Measurements from ENCODE around the gene GLI3.

GLI3 gene

DNA sequence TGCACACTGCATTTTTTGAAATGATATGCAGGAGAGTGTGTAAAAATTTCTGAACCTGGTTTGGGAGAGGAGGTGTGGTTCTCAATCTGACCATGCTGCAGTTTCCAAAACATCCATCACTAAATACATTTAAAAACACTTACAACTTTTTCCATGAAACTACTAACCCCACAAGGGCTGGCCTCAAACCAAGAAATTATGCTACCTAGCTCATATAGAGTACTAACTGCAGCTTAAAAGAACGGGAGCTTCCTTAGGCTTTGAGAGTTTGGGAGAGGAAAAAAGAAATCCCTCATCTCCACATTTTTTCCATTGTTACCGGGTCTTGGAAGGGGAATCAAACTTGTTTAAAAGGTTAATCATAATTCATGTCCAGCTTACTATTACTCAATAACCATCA lies 214.2 kb downstream of the GLI3 start:
- no peak for DNase-seq

- DNase-seq = no peak
These were observed 215.0 kb downstream of the GLI3 start for GRCh38 chr7:42022056-42022455.

GRCh38 chr7:42021631-42022030 lies 215.4 kb downstream of the GLI3 start:
- no peak for DNase-seq

- no peak for DNase-seq
These were observed 216.9 kb downstream of the GLI3 start for GRCh38 chr7:42020061-42020460.

GRCh38 chr7:42017349-42017986 lies 219.5 kb downstream of the GLI3 start:
- no peak for DNase-seq

GRCh38 chr7:42016517-42016916 lies 220.5 kb downstream of the GLI3 start:
- no peak for DNase-seq

GRCh38 chr7:42014625-42015618 lies 222.1 kb downstream of the GLI3 start:
- peak; percentile 69 for DNase-seq

DNA sequence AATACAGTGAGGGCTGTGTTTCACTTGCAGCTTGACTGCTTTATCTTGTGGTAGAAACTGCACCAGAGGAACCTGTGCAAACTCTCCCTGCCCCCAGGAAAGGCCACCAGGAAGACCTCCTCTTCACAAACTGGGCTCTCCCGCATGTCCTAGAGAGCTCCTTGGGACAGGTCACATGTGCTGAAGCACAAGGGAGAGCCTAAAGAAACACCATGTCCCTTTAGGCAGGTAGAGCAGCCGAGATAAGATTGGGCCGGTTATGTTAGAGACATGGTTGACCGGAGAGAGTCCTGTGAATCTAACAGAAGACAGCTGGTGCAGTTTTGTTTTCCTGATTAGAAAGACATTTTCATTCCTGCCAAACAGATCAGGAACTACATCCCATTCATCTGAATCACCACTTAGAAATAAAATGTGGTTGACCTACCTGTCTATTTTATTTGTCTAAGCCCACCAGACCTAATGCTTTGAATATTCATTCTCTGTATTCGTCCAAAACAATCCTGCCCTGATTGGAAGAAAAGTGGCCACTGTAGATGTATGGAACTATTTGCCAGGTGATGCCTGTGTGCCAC lies 224.1 kb downstream of the GLI3 start:
- DNase-seq = no peak

DNA sequence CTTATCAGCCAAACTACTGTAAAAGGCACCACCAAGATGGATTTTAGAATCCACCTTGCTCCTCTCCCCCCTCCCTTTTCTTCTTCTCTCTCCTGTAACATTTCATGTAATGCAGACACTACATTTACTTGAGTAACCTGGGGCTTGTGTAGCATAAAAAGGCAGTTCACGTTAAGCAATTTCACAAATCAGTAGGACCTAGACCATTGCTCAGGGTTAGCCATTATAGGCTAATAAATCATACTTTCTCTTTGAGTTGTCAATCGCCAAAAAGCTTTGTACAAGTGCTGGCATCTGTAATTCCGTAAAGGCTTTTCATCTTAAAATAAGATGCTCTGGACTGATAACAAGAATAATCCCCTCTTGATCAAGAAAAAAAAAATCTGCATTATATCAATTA lies 224.7 kb downstream of the GLI3 start:
- no peak for DNase-seq

DNA sequence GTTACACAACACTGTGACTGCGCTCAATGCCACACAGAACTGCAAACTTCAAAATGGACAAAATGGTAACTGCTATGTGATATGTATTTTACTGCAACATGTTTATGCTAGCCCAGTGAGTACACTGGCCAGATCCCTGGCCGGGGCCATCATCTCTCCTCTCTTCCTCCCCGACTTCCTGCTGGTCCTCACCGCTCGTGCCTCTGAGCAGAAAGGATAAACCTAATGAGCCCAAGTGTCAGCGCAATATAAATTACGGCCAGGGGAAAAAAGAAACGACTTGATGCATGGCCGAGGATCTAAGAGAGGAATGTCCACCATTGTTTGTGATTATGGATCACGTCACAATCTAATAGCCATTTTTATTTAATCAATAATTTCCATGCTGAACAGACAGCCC lies 225.2 kb downstream of the GLI3 start:
- DNase-seq = no peak

DNA sequence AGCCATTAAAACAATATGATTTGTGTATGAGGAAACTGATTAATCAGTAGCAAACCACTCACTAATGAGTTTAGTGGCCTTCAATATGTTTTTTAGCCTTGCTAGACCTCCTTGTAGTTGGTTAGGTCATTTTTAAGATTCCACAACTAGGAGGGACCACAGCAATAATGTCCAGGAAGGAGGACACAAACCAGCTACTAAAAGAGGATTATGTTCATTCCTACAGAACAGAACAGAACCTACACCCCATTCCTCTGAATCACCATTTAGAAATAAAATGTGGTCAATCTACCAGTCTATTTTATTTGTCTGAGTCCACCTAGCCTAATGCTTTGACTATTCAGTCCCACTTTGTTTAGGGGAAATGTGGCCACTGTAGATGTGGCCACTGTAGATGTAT lies 226.3 kb downstream of the GLI3 start:
- no peak for DNase-seq

DNA sequence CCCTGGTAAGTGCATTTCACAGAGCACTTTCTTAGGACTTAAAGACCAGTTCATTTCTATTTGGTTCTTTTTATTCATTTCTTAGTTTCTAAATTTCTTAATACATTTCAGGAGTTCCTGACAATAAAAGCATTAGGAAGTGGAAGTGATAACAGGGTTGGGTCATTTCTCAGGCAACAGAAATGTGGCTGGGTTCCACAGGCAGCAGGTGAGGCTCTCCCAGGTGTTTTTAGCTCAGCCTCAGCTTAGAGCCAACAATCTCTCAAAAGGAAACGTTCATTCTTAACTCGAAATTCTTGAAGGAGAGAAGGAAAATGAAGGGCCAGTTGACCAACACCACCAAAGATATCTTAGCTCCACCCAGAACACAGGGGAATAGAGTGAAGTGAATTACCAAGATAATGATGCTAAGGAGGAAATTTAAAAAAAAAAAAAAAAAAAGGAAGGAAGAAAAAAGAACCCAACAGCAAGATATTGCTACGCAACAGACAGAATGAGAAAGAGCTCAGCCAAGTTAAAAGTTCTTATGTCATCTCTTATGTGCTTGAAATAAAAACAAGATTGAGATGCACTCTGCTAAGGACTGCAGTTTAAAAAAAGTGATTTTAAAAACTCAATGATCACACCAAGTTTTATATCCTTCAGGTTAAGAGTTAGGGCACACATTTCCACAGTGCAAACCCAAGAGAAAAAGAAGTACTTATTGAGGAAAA lies 230.1 kb downstream of the GLI3 start:
- DNase-seq = no peak

DNA sequence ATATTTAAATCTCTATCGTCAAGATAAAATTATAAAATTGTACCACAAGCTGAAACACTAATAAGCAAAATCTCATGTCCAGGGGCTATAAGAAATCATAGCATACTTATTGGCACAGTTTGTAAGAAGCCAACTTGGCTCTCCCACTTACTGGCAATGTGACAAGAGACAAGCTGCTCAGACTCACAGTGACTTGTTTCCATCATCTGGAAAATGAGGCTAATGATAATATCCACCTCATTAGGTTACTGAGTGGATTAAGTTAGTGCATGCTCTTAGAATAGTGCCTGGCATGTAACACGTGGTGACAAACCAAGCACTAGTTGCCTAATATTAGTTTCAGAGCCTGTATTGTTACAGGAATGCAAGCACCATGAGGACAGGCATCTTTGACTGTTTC lies 234.4 kb downstream of the GLI3 start:
- DNase-seq = no peak

DNA sequence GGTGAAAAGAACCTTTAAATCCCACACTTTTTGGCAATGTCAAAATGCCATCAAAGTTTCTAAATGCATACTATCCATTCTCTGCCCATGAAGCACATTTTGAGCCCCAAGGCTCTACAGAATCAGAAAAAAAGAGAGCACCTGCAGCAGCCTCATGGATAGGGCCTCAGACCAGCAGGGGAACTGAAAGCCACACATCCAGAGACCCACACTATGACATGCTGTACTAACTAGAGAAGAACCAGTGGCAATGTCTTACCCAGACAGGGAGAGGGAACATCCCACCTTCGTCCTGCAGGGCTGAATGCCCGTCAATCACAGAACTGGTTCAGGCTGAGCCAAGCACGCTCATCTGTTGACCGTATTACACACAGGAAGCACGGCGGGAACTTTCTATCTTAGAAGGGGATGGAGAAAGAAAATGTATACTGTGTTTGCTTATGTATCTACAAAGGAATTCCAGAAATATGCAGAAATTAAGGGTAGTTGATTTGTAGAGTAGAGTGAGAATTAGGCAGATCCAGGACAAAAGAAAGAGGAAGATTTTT lies 237.2 kb downstream of the GLI3 start:
- DNase-seq = no peak

DNA sequence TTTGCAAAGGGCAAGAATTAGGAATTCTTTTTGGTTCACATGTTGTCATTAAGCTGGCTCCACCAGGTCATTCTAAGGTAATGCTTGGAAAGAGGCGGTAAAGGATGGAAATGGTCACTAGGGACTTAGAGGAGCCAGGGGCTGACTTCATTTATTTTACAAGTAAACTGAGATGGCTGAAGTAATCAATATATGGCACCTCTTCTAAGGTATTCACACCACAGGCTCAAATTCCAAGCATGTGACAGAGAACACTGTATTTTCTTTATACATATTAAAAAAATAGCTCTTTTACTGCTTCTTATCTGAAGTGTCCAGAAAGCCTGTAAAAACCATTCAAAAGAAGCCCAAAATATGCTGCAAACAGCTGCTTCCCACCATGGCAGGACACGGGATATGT lies 239.0 kb downstream of the GLI3 start:
- DNase-seq = no peak

DNA sequence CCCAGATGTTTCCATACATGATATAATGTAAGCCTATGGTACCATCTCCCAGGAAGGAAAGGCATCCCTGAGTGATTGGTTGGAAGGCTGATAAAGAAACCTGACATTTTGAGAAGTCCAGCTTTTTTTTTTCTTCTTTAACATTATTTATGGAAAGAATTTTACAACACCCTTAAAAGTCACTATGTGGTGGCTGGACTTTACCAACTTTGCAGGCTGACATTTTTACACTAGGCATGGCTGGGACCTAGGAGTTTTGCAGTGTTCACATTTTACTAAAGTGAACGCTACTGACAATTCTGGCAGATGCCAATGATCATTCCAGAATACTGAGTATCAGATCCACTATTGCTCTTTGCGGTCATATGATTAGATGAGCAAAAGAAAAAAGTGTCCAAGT lies 239.9 kb downstream of the GLI3 start:
- no peak for DNase-seq

GRCh38 chr7:41996381-41997035 lies 240.5 kb downstream of the GLI3 start:
- no peak for DNase-seq

DNA sequence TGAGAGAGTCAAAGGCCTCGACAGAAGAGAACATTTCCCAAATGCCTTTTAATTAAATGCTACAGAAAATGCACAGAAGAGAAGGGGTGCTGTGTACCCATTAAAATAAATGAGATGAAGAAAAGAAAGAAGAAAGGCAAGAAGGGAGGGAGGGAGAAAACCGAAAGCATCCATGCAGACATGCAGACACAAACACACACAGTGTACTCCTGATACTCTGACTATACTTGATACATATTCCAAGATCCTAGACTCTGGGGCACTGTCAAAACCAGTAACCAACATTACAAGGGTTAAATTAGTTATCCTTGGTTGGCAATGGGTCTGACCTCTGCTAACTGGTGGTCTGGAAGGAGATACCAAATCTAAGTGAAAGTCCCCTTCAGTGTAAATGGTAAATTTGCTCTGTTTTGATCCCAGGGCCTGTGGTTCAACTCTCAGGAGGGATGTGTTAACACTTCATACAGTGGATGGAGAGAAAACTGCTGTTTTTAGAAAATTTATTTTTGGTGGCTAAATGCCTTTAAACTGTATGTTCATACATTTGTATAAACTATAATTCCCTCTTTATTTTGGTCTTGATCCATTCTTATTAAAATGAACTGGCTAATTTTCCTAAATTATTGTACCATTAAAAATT lies 241.3 kb downstream of the GLI3 start:
- DNase-seq = no peak

- no peak for DNase-seq
These were observed 242.3 kb downstream of the GLI3 start for GRCh38 chr7:41994746-41995110.

DNA sequence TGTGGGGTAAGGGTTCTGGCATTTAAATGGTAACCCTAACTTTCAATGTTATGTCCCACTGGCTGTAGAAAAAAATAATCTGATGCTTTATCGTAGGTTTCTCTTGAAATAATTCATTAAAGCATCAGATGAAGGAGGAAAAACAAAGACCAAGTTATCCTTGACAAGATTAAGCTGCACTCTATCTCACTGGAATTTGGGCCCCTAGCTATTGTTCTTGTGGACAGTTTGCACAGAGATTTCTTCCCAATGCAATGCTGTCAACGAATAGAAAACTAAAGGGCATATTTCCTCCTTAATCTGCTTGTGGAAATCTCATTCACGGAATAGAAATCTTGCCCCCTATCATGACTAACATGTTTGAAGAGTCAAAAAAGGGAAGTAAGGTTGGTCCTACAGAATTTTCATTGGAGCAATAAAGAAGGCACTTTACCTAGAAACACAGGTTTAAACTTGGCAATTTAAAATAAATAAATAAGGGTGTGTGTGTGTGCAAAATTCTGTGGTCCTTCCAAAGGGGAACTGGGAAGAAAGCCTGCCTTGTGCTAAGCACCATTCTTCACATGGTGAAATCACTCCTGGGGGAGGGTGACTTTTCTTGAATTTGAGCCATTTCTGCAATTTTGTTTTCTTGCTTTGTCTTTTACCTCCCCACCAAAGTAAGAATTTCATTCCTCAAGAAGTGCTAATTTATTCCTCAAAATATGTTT lies 242.8 kb downstream of the GLI3 start:
- DNase-seq = no peak

All from activated CD8-positive, alpha-beta memory T cell treated with anti-CD3 and anti-CD28 coated beads, Interleukin-2, amount 50 U/mL, for 48 hours (primary cell).